Hepatocyte (in vitro differentiated cells): Measurements from ENCODE around the gene OR52N1.

ENCODE experiments used
- CTCF ChIP-seq: fragments of 200-600 bp; sonication (generic); IDR thresholded peaks from 2 replicates; pipeline ENCODE4 v1.5.1; 2016; ENCODE audit warnings: antibody characterized with exemption, mild to moderate bottlenecking; ENCODE audit not compliant: poor library complexity
- EZH2 ChIP-seq: fragments of 200-600 bp; sonication (generic); IDR thresholded peaks from 2 replicates; pipeline ENCODE4 v1.6.1; 2016; ENCODE audit warnings: antibody characterized with exemption, mild to moderate bottlenecking, borderline replicate concordance
- EZH2phosphoT487 ChIP-seq: fragments of 200-600 bp; sonication (generic); IDR thresholded peaks from one replicate; pipeline ENCODE4 v1.6.1; 2018; ENCODE audit warnings: antibody characterized with exemption, mild to moderate bottlenecking, low read depth, moderate library complexity; ENCODE audit not compliant: unreplicated experiment, severe bottlenecking

GRCh38 chr11:5837695-5838094, 46.6 kb upstream of the OR52N1 start:
- no peak for TF ChIP-seq CTCF
- TF ChIP-seq EZH2, result no peak
- no peak for TF ChIP-seq EZH2phosphoT487
